RWPE1 (cell line): ENCODE data around the gene PLIN4.

Experiments
- CTCF ChIA-PET: fragments of 350-600 bp; sonication (Branson Sonifier 250); formaldehyde crosslinking; extraction: SDS; loops from one replicate; lab custom pipeline; 2021; lab: Yijun Ruan, JAX
- POLR2A ChIA-PET: fragments of 400-600 bp; formaldehyde crosslinking; extraction: SDS; loops from one replicate; lab custom pipeline; 2020; ENCODE audit warnings: antibody characterized with exemption; ENCODE audit not compliant: low non-redundant PET; lab: Yijun Ruan, JAX
- DNase-seq: peaks from one replicate; pipeline ENCODE4 v3.0.0; 2012; ENCODE audit warnings: low spot score
- H3K27ac ChIP-seq: fragments of 450-650 bp; 2 replicates; pipeline ENCODE4 v1.5.1; 2017
- CTCF ChIP-seq: fragments of 450-650 bp; conservative IDR thresholded peaks from 2 replicates; pipeline ENCODE4 v1.5.1; 2017; ENCODE audit warnings: low read depth, mild to moderate bottlenecking

The PLIN4 gene

GRCh38 chr19:4499318-4499717 lies 19.0 kb downstream of the PLIN4 start:
- POLR2A ChIA-PET = no interaction called here
- no peak overlapping the region for H3K27ac ChIP-seq
- DNase-seq = no peak
- CTCF ChIA-PET = interaction anchor here (1.4 to 1.9 kb wide), 2 partner anchors 24 to 26 kb away, joined by 3 to 4 read pairs; no protein-coding TSS in a partner anchor
- TF ChIP-seq CTCF = no peak

GRCh38 chr19:4498694-4499093 lies 19.6 kb downstream of the PLIN4 start:
- no peak overlapping the region for H3K27ac ChIP-seq
- POLR2A ChIA-PET = no interaction called here
- DNase-seq = no peak
- CTCF ChIA-PET = interaction anchor here (0.7 to 1.9 kb wide), 3 partner anchors 25 to 231 kb away, joined by 3 to 4 read pairs (median 3); no protein-coding TSS in a partner anchor
- TF ChIP-seq CTCF = no peak

GRCh38 chr19:4497770-4498389 lies 20.4 kb downstream of the PLIN4 start:
- no peak for TF ChIP-seq CTCF
- POLR2A ChIA-PET = no interaction called here
- DNase-seq = no peak
- CTCF ChIA-PET = interaction anchor here (0.7 to 1.9 kb wide), 3 partner anchors 26 to 230 kb away, joined by 3 to 4 read pairs (median 3); no protein-coding TSS in a partner anchor
- peak overlapping the region; percentile 3; the same call in 1 of the 2 replicates for H3K27ac ChIP-seq

GRCh38 chr19:4496304-4496703 lies 22.0 kb downstream of the PLIN4 start:
- CTCF ChIA-PET = interaction anchor here (0.6 kb wide), 1 partner anchor 493 kb away, joined by 3 read pairs; no protein-coding TSS in a partner anchor
- no peak for DNase-seq
- no peak for TF ChIP-seq CTCF
- H3K27ac ChIP-seq = no peak overlapping the region; the same call in 1 of the 2 replicates
- POLR2A ChIA-PET = interaction anchor here (0.6 kb wide), 1 partner anchor 24 kb away, joined by 3 read pairs; the partner anchor contains the start of gene HDGFL2

- POLR2A ChIA-PET = no interaction called here
- H3K27ac ChIP-seq = peak overlapping the region; percentile 9
- peak; percentile 53 for DNase-seq
- TF ChIP-seq CTCF = peak; percentile 56
- CTCF ChIA-PET = interaction anchor here (0.6 to 1.1 kb wide), 4 partner anchors 8 to 1103 kb away, joined by 3 to 6 read pairs (median 4); no protein-coding TSS in a partner anchor
Observed at GRCh38 chr19:4495471-4495870, 22.8 kb downstream of the PLIN4 start.

GRCh38 chr19:4494691-4495064 lies 23.6 kb downstream of the PLIN4 start:
- DNase-seq = no peak
- ChIA-PET CTCF (no interaction called here), POLR2A (no interaction called here)
- 0 out of 2 replicates have a peak overlapping the region, but pooled peaks have one; percentile 9 for H3K27ac ChIP-seq
- no peak for TF ChIP-seq CTCF
